Gastroesophageal sphincter (tissue), 3 donors: ENCODE measurements around the gene AIRE.

Experiments used
- EP300 ChIP-seq: sonication (generic); formaldehyde crosslinking; IDR thresholded peaks from one replicate; pipeline ENCODE4 v1.6.1; 2017; ENCODE audit warnings: antibody characterized with exemption, mild to moderate bottlenecking
- TF ChIP-seq, protein P1 (sequence below), 4 experiments: fragments of 200-600 bp in 2 of 4; fragments of 450-650 bp in 2 of 4; sonication (generic) in 1 of 4; IDR thresholded peaks; one replicate each; pipeline ENCODE4 v1.5.1; 2017 to 2019; ENCODE audit warnings: antibody characterized with exemption in 4 of 4, mild to moderate bottlenecking in 2 of 4, moderate library complexity in 2 of 4

DNA sequence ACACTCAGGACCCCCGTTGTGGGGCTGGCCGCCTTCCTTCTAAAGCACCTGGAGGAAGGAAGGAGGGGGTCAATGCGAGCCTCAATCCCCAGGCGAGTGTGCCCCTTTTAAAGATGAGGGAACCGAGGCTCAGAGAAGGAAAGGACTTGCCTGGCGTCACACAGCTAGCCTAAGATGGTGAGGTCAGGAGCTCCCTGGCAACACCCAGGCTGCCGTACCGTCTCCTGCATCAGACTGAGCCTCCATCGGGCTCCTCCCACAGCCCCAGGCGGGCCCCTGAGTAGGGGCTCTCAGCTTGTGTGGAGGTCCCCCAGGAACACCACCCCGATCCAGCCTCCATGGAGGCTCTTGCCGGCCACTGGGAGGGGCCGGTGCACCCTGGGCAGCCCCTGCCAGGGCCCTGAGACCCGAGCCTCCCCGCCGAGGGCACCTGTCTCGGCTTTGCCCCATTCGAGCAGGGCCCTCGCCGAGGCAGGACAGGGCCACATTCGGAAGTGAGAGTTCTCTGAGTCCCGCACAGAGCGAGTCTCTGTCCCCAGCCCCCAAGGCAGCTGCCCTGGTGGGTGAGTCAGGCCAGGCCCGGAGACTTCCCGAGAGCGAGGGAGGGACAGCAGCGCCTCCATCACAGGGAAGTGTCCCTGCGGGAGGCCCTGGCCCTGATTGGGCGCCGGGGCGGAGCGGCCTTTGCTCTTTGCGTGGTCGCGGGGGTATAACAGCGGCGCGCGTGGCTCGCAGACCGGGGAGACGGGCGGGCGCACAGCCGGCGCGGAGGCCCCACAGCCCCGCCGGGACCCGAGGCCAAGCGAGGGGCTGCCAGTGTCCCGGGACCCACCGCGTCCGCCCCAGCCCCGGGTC lies at the start of gene AIRE:
- TF ChIP-seq, protein P1, sequence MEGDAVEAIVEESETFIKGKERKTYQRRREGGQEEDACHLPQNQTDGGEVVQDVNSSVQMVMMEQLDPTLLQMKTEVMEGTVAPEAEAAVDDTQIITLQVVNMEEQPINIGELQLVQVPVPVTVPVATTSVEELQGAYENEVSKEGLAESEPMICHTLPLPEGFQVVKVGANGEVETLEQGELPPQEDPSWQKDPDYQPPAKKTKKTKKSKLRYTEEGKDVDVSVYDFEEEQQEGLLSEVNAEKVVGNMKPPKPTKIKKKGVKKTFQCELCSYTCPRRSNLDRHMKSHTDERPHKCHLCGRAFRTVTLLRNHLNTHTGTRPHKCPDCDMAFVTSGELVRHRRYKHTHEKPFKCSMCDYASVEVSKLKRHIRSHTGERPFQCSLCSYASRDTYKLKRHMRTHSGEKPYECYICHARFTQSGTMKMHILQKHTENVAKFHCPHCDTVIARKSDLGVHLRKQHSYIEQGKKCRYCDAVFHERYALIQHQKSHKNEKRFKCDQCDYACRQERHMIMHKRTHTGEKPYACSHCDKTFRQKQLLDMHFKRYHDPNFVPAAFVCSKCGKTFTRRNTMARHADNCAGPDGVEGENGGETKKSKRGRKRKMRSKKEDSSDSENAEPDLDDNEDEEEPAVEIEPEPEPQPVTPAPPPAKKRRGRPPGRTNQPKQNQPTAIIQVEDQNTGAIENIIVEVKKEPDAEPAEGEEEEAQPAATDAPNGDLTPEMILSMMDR (IDR thresholded peaks at IDR 0.05), result no peak
- no peak for TF ChIP-seq EP300
